ENCODE data around the gene ASS1.

- no peak for TF ChIP-seq CTCF (conservative IDR thresholded peaks at IDR 0.05)
- TF ChIP-seq ZFX (IDR thresholded peaks at IDR 0.05) = no peak
These were observed 8.7 kb downstream of the ASS1 start for GRCh38 chr9:130453487-130453886.

Measured in C4-2B (cell line).